ENCODE measurements around the gene AKNAD1.

DNA sequence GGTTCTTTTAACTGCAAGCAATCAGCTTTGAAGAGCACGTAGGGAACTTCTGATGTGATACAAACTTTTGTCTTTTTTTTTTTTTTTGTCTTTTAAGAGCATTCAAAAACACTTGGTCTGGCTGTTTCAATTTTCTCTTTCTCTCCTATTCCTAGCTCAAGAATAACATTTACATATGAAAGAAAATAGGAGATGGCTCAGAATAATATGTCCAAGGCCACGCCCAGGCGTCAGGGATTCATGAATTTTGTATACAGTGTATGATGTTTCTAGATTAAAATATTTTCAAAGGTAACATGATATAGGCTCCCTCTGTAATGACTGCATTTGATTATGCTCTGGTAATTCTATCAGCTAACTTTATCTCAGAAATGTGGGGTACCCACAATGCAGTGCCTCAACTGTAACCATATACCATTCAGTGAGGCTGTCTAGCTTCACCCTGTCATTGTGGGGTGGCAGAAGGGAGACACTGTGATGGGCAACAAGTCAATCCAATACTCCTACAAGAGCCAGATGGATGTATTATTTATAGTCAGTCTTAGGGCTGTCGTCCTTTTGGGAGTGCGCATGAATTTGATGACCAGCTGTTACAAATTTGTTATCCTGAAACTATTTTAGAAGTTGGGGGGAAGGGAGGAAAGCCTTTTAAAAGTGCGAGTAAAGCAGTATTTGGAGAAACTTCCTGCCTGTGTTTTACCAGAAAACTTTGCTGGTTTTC, 1.5 kb upstream of the AKNAD1 start:
- no peak for TF ChIP-seq EZH2 (IDR thresholded peaks at IDR 0.05; ENCODE audit: insufficient read depth, poor library complexity, severe bottlenecking)
- no peak for TF ChIP-seq EZH2phosphoT487 (IDR thresholded peaks at IDR 0.05; ENCODE audit: insufficient read depth, low read depth)

Measured in GM23248 (cell line).